SK-N-SH (cell line): ENCODE data around the gene PRKCH.

Experiments
- CTCF ChIP-seq: fragments of 200-600 bp; sonication (generic); IDR thresholded peaks from 2 replicates; pipeline ENCODE4 v1.6.1; 2017; ENCODE audit warnings: antibody characterized with exemption, mild to moderate bottlenecking, moderate library complexity
- MAX ChIP-seq: IDR thresholded peaks from 2 replicates; pipeline ENCODE4 v1.4.0; 2012; ENCODE audit warnings: low read depth
- MXI1 ChIP-seq: IDR thresholded peaks from 2 replicates; pipeline ENCODE4 v1.6.1; 2012; ENCODE audit warnings: mild to moderate bottlenecking, low read depth, low read length, improper control_type of control experiment
- POLR2AphosphoS5 ChIP-seq: IDR thresholded peaks from 2 replicates; pipeline ENCODE4 v1.6.1; 2012; ENCODE audit warnings: low read depth, low read length

GRCh38 chr14:61588419-61588901 lies 267.1 kb downstream of the PRKCH start:
- no peak for TF ChIP-seq POLR2AphosphoS5
- no peak for TF ChIP-seq CTCF
- no peak for TF ChIP-seq MAX
- TF ChIP-seq MXI1 = no peak
